Gastroesophageal sphincter (tissue), 3 donors: ENCODE measurements around the gene IL18RAP.

Source experiments
- EP300 ChIP-seq: sonication (generic); formaldehyde crosslinking; IDR thresholded peaks from one replicate; pipeline ENCODE4 v1.6.1; 2017; ENCODE audit warnings: antibody characterized with exemption, mild to moderate bottlenecking
- POLR2A ChIP-seq, 2 donors: fragments of 450-650 bp; IDR thresholded peaks; one replicate each; pipeline ENCODE4 v1.6.1; 2017; ENCODE audit warnings: antibody characterized with exemption in 2 of 2, mild to moderate bottlenecking in 2 of 2, moderate library complexity in 1 of 2
- POLR2AphosphoS5 ChIP-seq: sonication (generic); formaldehyde crosslinking; IDR thresholded peaks from one replicate; pipeline ENCODE4 v1.6.1; 2017; ENCODE audit warnings: antibody characterized with exemption
- TF ChIP-seq, protein P1 (sequence below), 4 experiments: fragments of 200-600 bp in 2 of 4; fragments of 450-650 bp in 2 of 4; sonication (generic) in 1 of 4; IDR thresholded peaks; one replicate each; pipeline ENCODE4 v1.5.1; 2017 to 2019; ENCODE audit warnings: antibody characterized with exemption in 4 of 4, mild to moderate bottlenecking in 2 of 4, moderate library complexity in 2 of 4

DNA sequence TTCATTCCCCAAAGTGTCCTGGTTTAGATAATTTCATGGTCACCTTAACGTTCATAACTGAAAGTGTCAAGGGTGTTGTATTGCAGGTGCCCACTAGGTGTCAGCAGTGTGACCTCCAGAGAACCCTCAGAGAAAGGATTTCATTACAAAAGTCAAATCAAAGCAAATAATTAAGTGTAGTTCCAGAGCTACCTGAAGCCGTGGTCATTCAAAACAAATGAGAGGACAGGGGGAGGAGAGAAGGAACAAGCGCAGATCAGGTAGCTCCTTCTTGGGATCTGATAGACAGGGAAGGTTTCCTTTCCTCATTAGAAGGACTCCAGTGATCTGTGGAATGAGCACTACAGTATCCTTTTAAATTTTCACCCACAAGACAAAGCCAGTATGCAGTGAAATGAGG lies 50.1 kb downstream of the IL18RAP start, which contains the start of gene SLC9A4:
- no peak for TF ChIP-seq POLR2AphosphoS5
- no peak for TF ChIP-seq EP300
- TF ChIP-seq, protein P1, sequence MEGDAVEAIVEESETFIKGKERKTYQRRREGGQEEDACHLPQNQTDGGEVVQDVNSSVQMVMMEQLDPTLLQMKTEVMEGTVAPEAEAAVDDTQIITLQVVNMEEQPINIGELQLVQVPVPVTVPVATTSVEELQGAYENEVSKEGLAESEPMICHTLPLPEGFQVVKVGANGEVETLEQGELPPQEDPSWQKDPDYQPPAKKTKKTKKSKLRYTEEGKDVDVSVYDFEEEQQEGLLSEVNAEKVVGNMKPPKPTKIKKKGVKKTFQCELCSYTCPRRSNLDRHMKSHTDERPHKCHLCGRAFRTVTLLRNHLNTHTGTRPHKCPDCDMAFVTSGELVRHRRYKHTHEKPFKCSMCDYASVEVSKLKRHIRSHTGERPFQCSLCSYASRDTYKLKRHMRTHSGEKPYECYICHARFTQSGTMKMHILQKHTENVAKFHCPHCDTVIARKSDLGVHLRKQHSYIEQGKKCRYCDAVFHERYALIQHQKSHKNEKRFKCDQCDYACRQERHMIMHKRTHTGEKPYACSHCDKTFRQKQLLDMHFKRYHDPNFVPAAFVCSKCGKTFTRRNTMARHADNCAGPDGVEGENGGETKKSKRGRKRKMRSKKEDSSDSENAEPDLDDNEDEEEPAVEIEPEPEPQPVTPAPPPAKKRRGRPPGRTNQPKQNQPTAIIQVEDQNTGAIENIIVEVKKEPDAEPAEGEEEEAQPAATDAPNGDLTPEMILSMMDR (IDR thresholded peaks at IDR 0.05): peak; percentile 48 to 71 (median 63)
- no peak for TF ChIP-seq POLR2A (IDR thresholded peaks at IDR 0.05)
